ENCODE results near the gene MGAT5B.
A peak's percentile ranks its signal among the peaks of the same experiment; 100 is the strongest.

The MGAT5B gene

GRCh38 chr17:76981545-76982295 is 113.5 kb downstream of the MGAT5B start:
- DNase-seq (ENCODE audit: low spot score), result no peak

DNA sequence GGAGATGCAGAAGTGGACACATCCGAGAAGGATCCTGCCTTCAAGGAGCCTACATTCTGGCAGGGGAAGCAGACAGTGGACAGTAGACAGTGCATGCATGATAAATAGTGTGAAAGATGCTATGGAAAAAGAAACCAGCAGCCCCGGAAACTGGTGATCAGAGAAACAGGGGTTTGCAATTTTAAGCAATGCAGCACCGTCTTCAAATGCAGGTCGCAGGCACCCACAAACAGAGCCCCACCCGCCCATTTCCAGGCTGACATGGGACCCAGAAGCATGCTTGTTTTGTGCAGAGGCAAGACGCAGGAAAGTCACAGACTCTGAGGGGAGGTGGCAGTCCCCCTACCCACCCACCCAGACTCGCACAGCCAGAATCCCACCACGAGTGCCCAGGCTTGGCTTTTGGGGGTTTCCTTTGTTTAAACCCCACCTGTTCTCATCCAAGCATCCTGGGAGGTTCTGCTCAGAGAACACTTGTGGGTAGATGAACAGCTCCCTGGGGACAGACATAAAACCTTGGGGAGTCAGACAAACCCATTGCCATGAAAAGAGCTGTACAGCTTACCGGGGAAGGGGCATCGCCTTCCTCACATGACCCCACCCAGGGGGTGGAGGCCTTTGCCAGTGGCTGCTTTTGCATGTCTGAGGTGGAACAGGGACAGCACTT is 114.3 kb downstream of the MGAT5B start:
- DNase-seq (ENCODE audit: low spot score), result no peak

DNA sequence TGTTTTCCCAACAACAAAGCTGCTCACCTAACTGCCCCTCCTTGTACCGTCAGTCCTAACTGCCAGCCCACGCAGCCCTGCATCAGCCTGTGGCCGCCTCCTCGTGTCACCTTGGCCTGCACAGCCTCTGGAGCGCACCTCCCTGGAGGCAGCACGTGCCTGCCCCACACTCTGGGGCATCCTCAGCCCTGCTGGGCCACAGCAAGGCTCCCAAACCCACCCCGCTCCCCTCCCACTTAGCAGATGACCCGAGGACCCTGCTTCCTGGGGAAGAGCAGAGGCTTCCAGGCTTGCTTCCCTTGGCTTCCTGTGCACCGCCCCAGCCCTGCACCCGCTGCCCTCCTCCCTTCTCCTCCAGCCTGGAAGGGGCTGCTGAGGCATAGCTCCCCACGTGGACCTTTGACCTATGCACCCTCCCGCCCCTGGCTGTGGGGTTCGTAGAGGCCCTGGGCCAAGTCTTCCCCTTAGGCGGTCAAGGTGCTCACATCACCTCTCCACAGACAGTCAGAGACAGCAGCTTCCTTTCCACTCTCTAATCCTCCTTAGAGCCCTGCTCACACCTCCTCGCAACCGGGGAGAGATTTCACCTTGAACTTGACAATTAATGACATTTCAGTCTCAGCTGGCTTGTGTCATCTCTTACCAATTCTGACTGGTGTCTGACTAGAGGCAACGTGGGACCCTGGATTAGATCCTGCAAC is 115.0 kb downstream of the MGAT5B start:
- no peak for DNase-seq (ENCODE audit: low spot score)

GRCh38 chr17:76986365-76986764 is 118.2 kb downstream of the MGAT5B start:
- DNase-seq (ENCODE audit: low spot score), result no peak

DNA sequence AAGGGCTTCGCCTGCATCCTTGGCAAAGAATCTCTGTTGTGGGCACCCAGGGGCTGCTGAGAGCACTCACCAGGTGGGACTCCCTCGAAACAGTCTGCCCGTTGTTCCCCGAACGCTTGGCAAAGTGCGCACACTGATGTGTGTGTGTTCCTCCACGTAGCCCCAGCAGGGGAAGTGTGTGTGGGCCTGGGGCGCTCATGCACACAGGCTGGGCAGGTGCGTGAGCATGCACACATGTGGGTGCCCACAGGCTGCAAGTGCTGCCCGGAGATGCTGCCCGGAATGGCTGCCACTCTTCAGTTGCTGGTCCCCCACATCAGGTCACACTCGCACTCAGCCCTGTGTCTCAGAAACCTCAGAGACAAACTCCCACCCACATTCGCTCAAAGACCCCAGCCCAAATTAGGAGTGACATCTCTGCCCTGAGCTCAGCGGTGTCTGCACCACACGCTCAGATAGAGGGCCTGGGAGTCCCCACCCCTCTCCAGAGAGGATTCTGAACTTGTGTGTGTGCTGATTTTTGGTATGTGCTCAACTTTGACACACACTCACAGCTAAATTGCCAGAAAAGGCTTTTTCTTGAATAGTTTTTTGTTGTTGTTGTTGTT is 119.4 kb downstream of the MGAT5B start:
- no peak for DNase-seq (ENCODE audit: low spot score)

- no peak for DNase-seq (ENCODE audit: low spot score)
These were observed 120.6 kb downstream of the MGAT5B start for GRCh38 chr17:76988796-76989195.

DNA sequence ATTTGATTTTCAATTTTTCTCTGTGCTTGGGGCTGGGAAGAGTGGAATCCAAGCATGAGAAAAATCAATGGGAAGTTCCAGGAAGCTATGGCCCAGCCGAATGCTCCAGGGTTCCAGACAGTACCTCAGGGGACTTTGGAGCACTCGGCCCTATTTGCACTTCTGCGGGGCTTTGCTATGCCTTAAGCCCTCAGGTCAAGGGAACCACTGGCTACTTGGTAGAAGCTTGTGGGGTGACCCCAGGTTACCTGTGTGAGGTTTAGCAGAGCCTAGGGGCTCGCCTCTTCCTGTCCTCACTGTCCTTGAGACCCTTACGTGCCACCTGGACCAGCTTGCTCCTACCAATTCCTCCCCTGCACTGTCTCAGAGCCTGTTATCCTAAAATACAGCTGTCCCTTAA is 121.3 kb downstream of the MGAT5B start:
- DNase-seq (ENCODE audit: low spot score), result no peak

DNA sequence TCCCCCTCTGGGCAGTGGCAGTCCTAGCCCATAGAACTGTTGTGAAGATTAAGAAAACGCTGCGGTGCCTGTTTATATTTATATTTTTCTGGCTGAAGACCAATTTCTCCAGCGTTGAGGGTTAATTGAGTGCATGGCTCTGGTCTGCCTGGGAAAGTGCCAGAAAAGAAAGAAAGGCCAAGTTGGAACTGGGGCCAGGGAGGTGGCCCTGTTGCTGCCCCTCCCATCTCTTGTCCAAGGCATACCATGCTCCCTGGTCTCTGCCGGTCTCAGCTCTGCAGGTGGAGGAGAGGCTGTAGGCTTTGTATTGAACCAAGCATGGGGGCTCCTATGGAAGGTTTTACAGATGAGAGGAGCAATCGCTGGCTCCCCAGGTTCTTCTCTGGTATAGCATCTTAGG is 124.7 kb downstream of the MGAT5B start:
- no peak for DNase-seq (ENCODE audit: low spot score)

GRCh38 chr17:76993651-76994050 is 125.4 kb downstream of the MGAT5B start:
- DNase-seq (ENCODE audit: low spot score), result no peak

DNA sequence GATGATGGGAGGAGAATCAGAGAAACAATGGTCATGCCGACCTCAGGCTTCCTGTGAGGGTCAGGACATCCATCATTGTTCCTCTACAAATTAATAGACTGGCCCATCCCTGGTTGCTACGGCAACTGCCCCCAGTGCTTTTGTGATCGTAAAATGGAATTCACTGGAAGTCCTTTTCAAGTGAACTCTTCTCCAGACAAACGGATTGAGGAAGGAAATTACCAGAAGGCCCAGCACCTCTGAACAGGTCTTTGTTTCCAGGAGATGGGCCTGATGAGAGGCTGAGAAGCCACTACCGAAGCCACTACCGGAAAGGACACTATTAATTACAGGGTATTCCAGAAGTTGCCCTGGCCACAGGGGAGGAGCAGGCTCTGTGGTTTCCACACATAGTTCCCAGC is 126.0 kb downstream of the MGAT5B start:
- peak; percentile 42 for DNase-seq (ENCODE audit: low spot score)

DNA sequence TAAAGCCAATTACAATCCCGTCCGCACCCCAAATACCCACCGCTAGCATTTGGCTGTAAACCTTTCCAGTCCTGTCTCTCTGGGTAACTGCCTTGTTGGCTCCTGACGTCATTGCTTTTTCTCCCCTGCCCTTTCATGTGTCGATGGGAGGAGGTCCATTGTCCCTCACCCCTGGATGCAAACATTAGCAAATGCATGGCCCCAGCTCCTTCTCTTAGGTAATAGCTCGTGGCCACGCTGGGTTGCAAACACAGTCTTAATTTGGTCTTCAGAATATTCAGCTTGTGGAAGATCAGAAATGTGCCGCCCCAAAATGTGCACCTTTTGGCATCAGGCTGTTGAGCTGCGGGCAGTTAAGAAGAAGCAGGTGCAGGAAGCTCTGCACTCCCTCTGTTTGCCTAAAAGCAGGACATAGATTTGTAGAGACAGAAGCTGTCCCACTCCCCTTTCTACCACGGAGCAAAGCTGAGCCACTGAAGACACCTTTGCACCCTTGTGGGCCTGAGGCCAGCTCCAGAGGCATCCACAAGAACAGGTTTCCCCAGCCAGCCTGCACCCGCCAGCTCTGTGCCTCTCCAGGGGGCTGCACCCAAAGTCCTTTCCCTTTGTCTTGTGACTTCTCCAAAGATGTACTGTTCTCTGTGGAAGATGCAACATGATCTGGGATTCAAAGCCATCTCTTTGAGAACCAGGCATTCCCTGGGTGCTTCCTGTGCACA is 127.3 kb downstream of the MGAT5B start:
- no peak for DNase-seq (ENCODE audit: low spot score)

DNA sequence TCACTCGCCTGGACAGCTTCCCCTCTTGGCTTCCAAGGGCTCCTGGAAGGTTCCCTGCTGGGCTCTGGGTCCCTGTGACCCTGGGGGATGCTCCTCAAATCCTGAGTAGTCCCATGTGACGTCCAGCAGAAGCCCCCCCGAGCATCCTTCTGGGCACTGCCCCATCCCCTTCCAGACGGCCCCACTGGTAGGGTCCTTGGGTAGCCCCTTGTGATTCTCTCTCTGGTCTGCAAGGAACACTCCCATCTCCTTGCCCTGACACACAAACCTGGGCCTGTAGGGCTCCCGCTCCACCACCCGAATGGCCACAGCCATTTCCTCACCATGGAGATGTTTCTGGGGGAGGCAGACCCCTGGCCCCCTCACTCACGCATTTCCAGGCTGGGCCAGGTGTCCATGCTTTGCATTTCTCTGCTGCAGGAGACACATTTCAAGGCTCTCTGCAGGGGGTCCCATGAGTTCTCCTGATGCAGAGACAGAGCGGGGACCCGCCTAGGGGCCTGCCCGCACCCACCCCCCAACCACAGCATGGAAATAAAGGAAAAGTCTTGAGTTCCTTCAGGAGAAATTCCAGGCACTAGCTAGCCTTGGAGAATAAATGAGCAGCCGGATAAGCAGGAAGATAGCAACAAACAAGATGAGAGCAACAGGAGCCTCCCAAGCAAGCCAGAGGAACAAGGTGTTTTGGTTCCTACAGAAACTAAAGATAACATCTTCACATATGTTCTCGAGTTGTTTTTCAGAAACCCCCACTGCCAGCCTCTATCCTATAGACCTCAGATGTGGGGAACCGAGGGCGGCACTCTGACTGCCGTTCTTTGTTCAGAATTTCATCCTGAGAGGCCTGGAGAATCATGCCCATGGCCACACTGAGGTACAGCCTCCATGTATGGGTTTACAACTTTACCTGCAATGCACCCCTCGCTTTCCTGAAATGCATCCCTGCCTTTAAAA is 128.8 kb downstream of the MGAT5B start:
- DNase-seq (ENCODE audit: low spot score), result no peak

GRCh38 chr17:76997981-76998531 is 129.9 kb downstream of the MGAT5B start:
- no peak for DNase-seq (ENCODE audit: low spot score)

GRCh38 chr17:76998839-76999238 is 130.6 kb downstream of the MGAT5B start:
- no peak for DNase-seq (ENCODE audit: low spot score)
